HepG2 (cell line): ENCODE data around the gene ANKRD37. TPM values are rescaled to one million over a fixed set of nuclear protein-coding genes. Genes with fewer than 3 reads are reported as not detected.

Experiments used
- ATAC-seq: fragments of 200-7000 bp; cut with Tn5 transposase; 3 replicates; pipeline ENCODE4 v1.9.1; 2020; ENCODE audit warnings: mild to moderate bottlenecking, moderate library complexity
- BruUV-seq: library from RNA; stranded (reverse); fragments of 400-500 nt; replicated peaks from 2 replicates; lab custom pipeline; 2021; lab: Mats Ljungman, UMichigan
- CTCF ChIA-PET: fragments of 300-600 bp; formaldehyde crosslinking; extraction: SDS; loops from one replicate; lab custom pipeline; 2021; ENCODE audit warnings: low total read pairs, inconsistent platforms, low intra/inter-chr PET ratio; lab: Yijun Ruan, JAX
- POLR2A ChIA-PET: fragments of 350-600 bp; sonication (Branson Sonifier 250); formaldehyde crosslinking; loops from one replicate; lab custom pipeline; 2020; ENCODE audit warnings: antibody characterized with exemption, inconsistent platforms; lab: Yijun Ruan, JAX
- DNase-seq: peaks from one replicate; pipeline ENCODE4 v3.0.0-alpha.2; 2015; ENCODE audit warnings: low spot score
- FAIRE-seq: peaks from 3 replicates; lab custom pipeline; 2011; peaks lifted over from hg19 to GRCh38; lab: Jason Lieb, UNC
- H2AFZ ChIP-seq: one replicate; pipeline ENCODE4 v1.6.1; 2011; ENCODE audit warnings: low read length, inconsistent platforms
- H3K27ac ChIP-seq: fragments of 300-600 bp; 3 replicates; pipeline ENCODE4 v1.8.0; 2011; ENCODE audit warnings: mixed run types, mild to moderate bottlenecking, mixed read lengths, low read length, inconsistent platforms; ENCODE audit not compliant: insufficient read depth; ENCODE audit errors: extremely low read length
- H3K27me3 ChIP-seq, 2 experiments: fragments of 200-600 bp in 1 of 2; 2 replicates in 1 of 2; 3 replicates in 1 of 2; pipeline versions ENCODE4 v1.6.0 to v1.8.0; 2011; ENCODE audit warnings: low read length in 2 of 2, mild to moderate bottlenecking in 2 of 2, moderate library complexity in 2 of 2, inconsistent platforms in 1 of 2; ENCODE audit not compliant: insufficient read depth in 2 of 2, control insufficient read depth in 1 of 2
- H3K36me3 ChIP-seq, 2 experiments: fragments of 200-600 bp in 1 of 2; replicated peaks in 1 of 2; 2 replicates in 1 of 2; 3 replicates in 1 of 2; pipeline versions ENCODE4 v1.5.1 to v1.8.0; 2011; ENCODE audit warnings: low read length in 2 of 2, inconsistent platforms in 1 of 2; ENCODE audit not compliant: insufficient read depth in 2 of 2, control insufficient read depth in 1 of 2
- H3K4me1 ChIP-seq: 2 replicates; pipeline ENCODE4 v1.5.1; 2012; ENCODE audit warnings: low read length, inconsistent platforms; ENCODE audit not compliant: insufficient read depth
- H3K4me2 ChIP-seq: 2 replicates; pipeline ENCODE4 v1.6.0; 2011; ENCODE audit warnings: low read depth, low read length, inconsistent platforms
- H3K4me3 ChIP-seq, 3 experiments: fragments of 200-600 bp in 1 of 3; sonication (generic), shearing (Covaris generic) in 1 of 3; replicated peaks in 1 of 3; 2 replicates each; pipeline ENCODE4 v1.5.1; 2011 to 2016; ENCODE audit warnings: low read length in 3 of 3, inconsistent platforms in 2 of 3, low read depth in 2 of 3, mild to moderate bottlenecking in 2 of 3, control low read depth in 1 of 3, mixed read lengths in 1 of 3; ENCODE audit not compliant: insufficient read depth in 1 of 3
- H3K79me2 ChIP-seq: one replicate; pipeline ENCODE4 v1.6.1; 2011; ENCODE audit warnings: low read length, inconsistent platforms; ENCODE audit not compliant: insufficient read depth
- H3K9ac ChIP-seq: 2 replicates; pipeline ENCODE4 v1.6.0; 2011; ENCODE audit warnings: mild to moderate bottlenecking, low read depth, low read length, inconsistent platforms; ENCODE audit not compliant: insufficient read depth
- H3K9me3 ChIP-seq: 2 replicates; pipeline ENCODE4 v1.5.1; 2012; ENCODE audit warnings: mild to moderate bottlenecking, low read length
- H4K20me1 ChIP-seq: 2 replicates; pipeline ENCODE4 v1.6.0; 2011; ENCODE audit warnings: inconsistent platforms, mild to moderate bottlenecking, low read length, moderate library complexity; ENCODE audit not compliant: insufficient read depth
- DDIT3 ChIP-seq: sonication (generic); formaldehyde crosslinking; IDR thresholded peaks from 2 replicates; pipeline ENCODE4 v1.4.0; 2020; ENCODE audit warnings: mild to moderate bottlenecking, missing genetic modification reagents
- HNF1B ChIP-seq: sonication (generic); formaldehyde crosslinking; IDR thresholded peaks from 2 replicates; pipeline ENCODE4 v1.5.1; 2020; ENCODE audit warnings: mild to moderate bottlenecking, moderate library complexity, missing genetic modification reagents
- TARDBP ChIP-seq: sonication (generic); formaldehyde crosslinking; IDR thresholded peaks from 2 replicates; pipeline ENCODE4 v1.8.0; 2022; ENCODE audit warnings: mild to moderate bottlenecking, missing genetic modification reagents
- ZBED4 ChIP-seq: sonication (generic); formaldehyde crosslinking; IDR thresholded peaks from 2 replicates; pipeline ENCODE4 v1.4.0; 2020; ENCODE audit warnings: missing genetic modification reagents, borderline replicate concordance
- ZBTB25 ChIP-seq: IDR thresholded peaks from 2 replicates; pipeline ENCODE4 v1.6.1; 2018; ENCODE audit warnings: missing genetic modification reagents
- ZMYM2 ChIP-seq: sonication (generic); formaldehyde crosslinking; IDR thresholded peaks from 2 replicates; pipeline ENCODE4 v1.8.0; 2022; ENCODE audit warnings: mild to moderate bottlenecking, missing genetic modification reagents
- ZNF160 ChIP-seq: sonication (generic); formaldehyde crosslinking; IDR thresholded peaks from 2 replicates; pipeline ENCODE4 v1.8.0; 2022; ENCODE audit warnings: mild to moderate bottlenecking, inconsistent platforms, missing genetic modification reagents
- in situ Hi-C: cut with HindIII; loops from 2 replicates; pipeline ENCODE4 v1.10.0; 2017; ENCODE audit warnings: low pct_unique_long_range_greater_than_20kb; ENCODE audit not compliant: extremely low pct_ligation_motif_present
- intact Hi-C: fragments of 100-400 bp; cut with micrococcal nuclease; formaldehyde crosslinking; loops from one replicate; pipeline ENCODE4 v1.10.0; 2022; ENCODE audit not compliant: unreplicated experiment
- polyA plus RNA-seq, 8 experiments: library from polyadenylated mRNA; depleted of rRNA in 3 of 8; stranded (reverse) in 7 of 8; unstranded in 1 of 8; fragments of >200 nt; fragmentation: Illumina TruSeq in 4 of 8; extraction: Trizol in 4 of 8; gene quantifications; 2 replicates each; pipeline versions ENCODE4 v1.2.1 to v1.2.3, GENCODE V29; 2011 to 2016; ENCODE audit warnings: low read depth in 4 of 8, missing spikeins in 1 of 8, mixed read lengths in 1 of 8; ENCODE audit not compliant: insufficient read depth in 1 of 8
- total RNA-seq, 5 experiments: library from RNA; depleted of rRNA; stranded (reverse); fragments of >200 nt; fragmentation: Illumina TruSeq; extraction: Trizol; gene quantifications; 2 replicates each; pipeline ENCODE4 v1.2.3, GENCODE V29; 2016; ENCODE audit warnings: low read depth in 1 of 5

Gene ANKRD37
- total and polyA plus RNA-seq, 2 of the 13 experiments (the other 11 are each of a cell fraction or from before 2014, with no cell fraction given) = 2.2 to 51.4 TPM

- no peak for TF ChIP-seq HNF1B (CRISPR knock-in tag)
- no peaks in the 10 kb centered on the region for H3K4me1 ChIP-seq
- H3K4me3 ChIP-seq = no peak overlapping the region
- POLR2A ChIA-PET = no interaction called here
- H2AFZ ChIP-seq = no peak overlapping the region
- H3K79me2 ChIP-seq = no peaks in the 10 kb centered on the region
- no TSS peak for BruUV-seq
- in situ Hi-C loops = no loop called here
- intact Hi-C loops = no loop called here
- no peak for FAIRE-seq
- CTCF ChIA-PET = no interaction called here
- no peak for ATAC-seq
- no peaks in the 10 kb centered on the region; a peak in 1 of 5 replicates for H3K27me3 ChIP-seq
- no peak for DNase-seq
- H3K27ac ChIP-seq = no peak overlapping the region
- no peaks in the 10 kb centered on the region for H4K20me1 ChIP-seq
- H3K4me2 ChIP-seq = no peak overlapping the region
- no peaks in the 10 kb centered on the region for H3K36me3 ChIP-seq
- no peak overlapping the region for H3K9ac ChIP-seq
- no peaks in the 10 kb centered on the region for H3K9me3 ChIP-seq
These were observed 38.8 kb downstream of the ANKRD37 start for GRCh38 chr4:185435466-185435865.

GRCh38 chr4:185437809-185438208, 41.2 kb downstream of the ANKRD37 start:
- H3K79me2 ChIP-seq = no peaks in the 10 kb centered on the region
- no peak for DNase-seq
- in situ Hi-C loops = no loop called here
- H2AFZ ChIP-seq = no peak overlapping the region
- H3K4me2 ChIP-seq = no peak overlapping the region
- ChIA-PET POLR2A (no interaction called here), CTCF (no interaction called here)
- H3K9ac ChIP-seq = no peak overlapping the region
- no peak for FAIRE-seq
- no peaks in the 10 kb centered on the region for H3K27me3 ChIP-seq
- no peaks in the 10 kb centered on the region for H3K9me3 ChIP-seq
- intact Hi-C loops = no loop called here
- H3K4me1 ChIP-seq = no peaks in the 10 kb centered on the region
- H3K36me3 ChIP-seq = no peaks in the 10 kb centered on the region
- BruUV-seq = no TSS peak
- no peaks in the 10 kb centered on the region for H4K20me1 ChIP-seq
- ATAC-seq = no peak
- H3K27ac ChIP-seq = no peak overlapping the region
- H3K4me3 ChIP-seq = no peak overlapping the region
- TF ChIP-seq ZBED4 (no peak), ZNF160 (CRISPR knock-in tag) (no peak), TARDBP (CRISPR knock-in tag) (no peak), ZMYM2 (CRISPR knock-in tag) (no peak), DDIT3 (CRISPR knock-in tag) (no peak), ZBTB25 (CRISPR knock-in tag) (no peak)
